ENCODE data around the gene ERGIC3.

DNA sequence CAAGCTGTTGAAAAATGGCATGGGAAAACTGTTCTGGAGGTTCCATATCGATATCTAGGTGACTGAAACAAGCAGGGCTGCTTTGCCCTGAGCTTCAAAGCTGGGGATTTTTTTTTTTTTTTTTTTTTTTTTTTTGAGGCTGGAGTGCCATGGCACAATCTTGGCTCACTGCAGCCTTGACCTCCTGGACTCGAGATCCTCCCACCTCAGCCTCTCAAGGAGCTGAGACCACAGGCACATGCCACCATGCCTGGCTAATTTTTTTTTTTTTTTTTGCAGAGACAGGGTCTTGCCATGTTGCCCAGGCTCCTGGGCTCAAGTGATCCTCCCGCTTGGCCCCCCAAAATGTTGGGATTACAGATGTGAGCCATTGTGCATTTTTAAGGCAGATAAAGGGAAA is 11.0 kb downstream of the ERGIC3 start:
- no peak for TF ChIP-seq ZC3H10 (CRISPR knock-in tag; IDR thresholded peaks at IDR 0.05)
- TF ChIP-seq ZNF70 (CRISPR knock-in tag; IDR thresholded peaks at IDR 0.05), result no peak
- TF ChIP-seq, protein P1, sequence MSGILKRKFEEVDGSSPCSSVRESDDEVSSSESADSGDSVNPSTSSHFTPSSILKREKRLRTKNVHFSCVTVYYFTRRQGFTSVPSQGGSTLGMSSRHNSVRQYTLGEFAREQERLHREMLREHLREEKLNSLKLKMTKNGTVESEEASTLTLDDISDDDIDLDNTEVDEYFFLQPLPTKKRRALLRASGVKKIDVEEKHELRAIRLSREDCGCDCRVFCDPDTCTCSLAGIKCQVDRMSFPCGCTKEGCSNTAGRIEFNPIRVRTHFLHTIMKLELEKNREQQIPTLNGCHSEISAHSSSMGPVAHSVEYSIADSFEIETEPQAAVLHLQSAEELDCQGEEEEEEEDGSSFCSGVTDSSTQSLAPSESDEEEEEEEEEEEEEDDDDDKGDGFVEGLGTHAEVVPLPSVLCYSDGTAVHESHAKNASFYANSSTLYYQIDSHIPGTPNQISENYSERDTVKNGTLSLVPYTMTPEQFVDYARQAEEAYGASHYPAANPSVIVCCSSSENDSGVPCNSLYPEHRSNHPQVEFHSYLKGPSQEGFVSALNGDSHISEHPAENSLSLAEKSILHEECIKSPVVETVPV (CRISPR knock-in tag; IDR thresholded peaks at IDR 0.05), result no peak
- no peak for TF ChIP-seq PATZ1 (CRISPR knock-in tag; IDR thresholded peaks at IDR 0.05; ENCODE audit: borderline replicate concordance)
- TF ChIP-seq, protein P2, sequence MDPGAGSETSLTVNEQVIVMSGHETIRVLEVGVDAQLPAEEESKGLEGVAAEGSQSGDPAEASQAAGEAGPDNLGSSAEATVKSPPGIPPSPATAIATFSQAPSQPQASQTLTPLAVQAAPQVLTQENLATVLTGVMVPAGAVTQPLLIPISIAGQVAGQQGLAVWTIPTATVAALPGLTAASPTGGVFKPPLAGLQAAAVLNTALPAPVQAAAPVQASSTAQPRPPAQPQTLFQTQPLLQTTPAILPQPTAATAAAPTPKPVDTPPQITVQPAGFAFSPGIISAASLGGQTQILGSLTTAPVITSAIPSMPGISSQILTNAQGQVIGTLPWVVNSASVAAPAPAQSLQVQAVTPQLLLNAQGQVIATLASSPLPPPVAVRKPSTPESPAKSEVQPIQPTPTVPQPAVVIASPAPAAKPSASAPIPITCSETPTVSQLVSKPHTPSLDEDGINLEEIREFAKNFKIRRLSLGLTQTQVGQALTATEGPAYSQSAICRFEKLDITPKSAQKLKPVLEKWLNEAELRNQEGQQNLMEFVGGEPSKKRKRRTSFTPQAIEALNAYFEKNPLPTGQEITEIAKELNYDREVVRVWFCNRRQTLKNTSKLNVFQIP (CRISPR knock-in tag; IDR thresholded peaks at IDR 0.05; ENCODE audit: borderline replicate concordance, low read depth), result no peak
- no peak for TF ChIP-seq OSR1 (CRISPR knock-in tag; IDR thresholded peaks at IDR 0.05)
- TF ChIP-seq RARB (CRISPR knock-in tag; IDR thresholded peaks at IDR 0.05), result no peak
- TF ChIP-seq ISL1 (CRISPR knock-in tag; IDR thresholded peaks at IDR 0.05), result no peak
- no peak for TF ChIP-seq ZNF565 (CRISPR knock-in tag; conservative IDR thresholded peaks at IDR 0.05; ENCODE audit: low read depth)
- no peak for TF ChIP-seq GLIS3 (CRISPR knock-in tag; IDR thresholded peaks at IDR 0.05)
